HG03175 (cell line): ENCODE results near the gene PON3.
"Not testable (repeated sequence)": the region's sequence is repeated elsewhere in the genome, so short reads cannot be mapped to it uniquely, and the experiment has no call there.

Experiments
- ATAC-seq: cut with Tn5 transposase; IDR thresholded peaks from one replicate; pipeline ENCODE4 v1.9.1; 2021; ENCODE audit warnings: mild to moderate bottlenecking, moderate library complexity; ENCODE audit not compliant: unreplicated experiment

Gene PON3

DNA sequence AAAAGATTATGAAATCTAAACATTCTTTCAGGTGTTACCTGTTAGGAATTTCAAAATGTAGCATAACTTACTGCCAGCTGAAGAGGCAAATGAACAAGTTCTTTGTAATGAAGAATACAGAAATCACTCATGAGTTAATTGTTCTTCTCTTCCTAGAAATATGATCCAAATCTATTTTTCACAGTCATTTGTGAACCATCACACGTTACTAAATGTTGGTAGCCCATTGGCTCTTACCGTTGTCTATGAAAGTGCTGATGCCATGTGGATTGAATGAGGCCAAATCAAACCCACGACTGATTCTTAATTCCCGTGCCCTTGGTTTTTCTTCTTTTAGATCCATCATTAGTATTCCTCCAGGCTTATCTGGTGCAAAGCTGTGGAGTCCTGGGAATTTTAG lies 15.9 kb upstream of the PON3 start:
- ATAC-seq = no peak

GRCh38 chr7:95411666-95412065 lies 15.5 kb upstream of the PON3 start:
- no peak for ATAC-seq

DNA sequence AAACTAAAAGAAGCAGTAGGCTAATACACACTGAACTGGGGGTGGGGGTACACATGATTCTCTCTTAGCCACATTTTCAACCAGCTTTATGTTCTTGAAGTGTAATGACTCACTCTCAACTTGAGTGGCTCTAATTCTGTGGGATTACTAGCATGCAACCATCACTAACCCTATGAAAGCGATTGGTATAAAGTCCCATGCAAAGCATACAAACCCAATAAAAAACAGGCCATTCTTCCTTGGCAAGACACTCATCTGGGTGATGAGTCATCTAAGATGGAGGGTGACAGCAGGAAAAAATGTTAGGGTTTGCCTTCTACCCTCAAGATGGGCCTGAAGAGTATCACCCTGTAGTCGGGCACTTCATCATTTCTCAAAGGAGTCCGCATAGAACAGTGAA lies 14.9 kb upstream of the PON3 start:
- no peak for ATAC-seq

DNA sequence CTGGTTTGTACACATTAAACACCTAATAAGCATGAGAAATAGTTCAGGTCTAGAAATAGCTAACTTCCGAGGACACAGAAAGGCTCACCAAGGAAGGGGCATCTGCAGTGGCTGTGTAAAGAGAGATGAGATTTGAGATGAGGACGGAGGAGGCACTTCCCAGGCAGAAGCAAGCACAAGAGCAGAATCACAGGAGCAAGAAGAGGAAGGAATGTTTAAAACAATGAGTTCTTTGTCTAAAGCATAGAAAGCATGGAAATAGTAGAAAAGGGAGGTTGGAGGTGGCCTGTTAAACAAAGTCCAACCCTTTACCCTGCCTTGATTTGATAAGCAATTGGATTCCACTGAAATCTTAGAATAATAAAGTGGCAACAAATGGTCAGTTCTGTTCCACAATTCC lies 11.6 kb upstream of the PON3 start:
- no peak for ATAC-seq

DNA sequence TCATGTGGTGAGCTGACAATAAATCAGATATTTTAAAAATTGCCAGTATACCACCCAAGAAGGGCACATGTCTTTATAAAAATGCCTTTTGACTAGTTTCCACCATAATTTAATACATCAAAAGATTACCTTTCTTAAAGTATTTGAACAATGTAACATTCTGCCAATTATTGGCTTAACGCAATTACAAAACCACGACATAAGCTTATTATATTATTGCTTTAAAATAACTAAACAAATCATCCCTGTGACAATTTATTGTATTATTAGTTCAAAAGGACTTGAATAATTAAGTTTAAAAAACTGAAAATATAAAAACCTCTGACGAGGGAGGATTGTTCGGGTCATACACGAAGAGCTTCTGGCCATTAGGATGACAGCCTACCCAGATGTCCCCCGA lies 9.6 kb upstream of the PON3 start:
- ATAC-seq = no peak

- ATAC-seq = no peak
Measured at GRCh38 chr7:95405208-95405607, 9.0 kb upstream of the PON3 start.

DNA sequence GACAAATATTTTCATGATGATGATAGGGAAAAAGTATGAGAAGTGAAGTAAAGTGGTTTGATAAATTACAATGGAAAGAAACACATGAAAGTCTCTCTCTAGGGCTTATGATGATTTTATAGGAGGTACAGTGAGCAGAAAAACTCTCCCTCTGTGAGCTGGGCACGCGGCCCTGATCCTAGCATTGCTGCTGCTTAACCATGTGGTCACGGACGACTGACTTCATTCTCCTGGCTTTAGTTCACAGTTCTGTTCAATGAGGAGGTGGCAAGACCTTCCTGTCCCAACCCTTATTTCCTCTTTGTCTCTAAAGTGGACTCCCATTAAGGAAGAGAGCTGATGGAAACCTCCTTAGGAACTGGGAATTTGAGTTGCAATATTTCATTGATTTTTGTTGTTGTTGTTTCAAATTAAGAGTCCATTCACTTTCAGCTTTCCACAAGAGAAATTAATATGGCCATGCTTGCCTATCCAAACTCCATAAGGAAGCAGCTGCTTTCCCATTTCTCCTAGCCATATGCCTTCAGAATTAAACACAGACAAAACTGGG lies 8.2 kb upstream of the PON3 start:
- no peak for ATAC-seq

DNA sequence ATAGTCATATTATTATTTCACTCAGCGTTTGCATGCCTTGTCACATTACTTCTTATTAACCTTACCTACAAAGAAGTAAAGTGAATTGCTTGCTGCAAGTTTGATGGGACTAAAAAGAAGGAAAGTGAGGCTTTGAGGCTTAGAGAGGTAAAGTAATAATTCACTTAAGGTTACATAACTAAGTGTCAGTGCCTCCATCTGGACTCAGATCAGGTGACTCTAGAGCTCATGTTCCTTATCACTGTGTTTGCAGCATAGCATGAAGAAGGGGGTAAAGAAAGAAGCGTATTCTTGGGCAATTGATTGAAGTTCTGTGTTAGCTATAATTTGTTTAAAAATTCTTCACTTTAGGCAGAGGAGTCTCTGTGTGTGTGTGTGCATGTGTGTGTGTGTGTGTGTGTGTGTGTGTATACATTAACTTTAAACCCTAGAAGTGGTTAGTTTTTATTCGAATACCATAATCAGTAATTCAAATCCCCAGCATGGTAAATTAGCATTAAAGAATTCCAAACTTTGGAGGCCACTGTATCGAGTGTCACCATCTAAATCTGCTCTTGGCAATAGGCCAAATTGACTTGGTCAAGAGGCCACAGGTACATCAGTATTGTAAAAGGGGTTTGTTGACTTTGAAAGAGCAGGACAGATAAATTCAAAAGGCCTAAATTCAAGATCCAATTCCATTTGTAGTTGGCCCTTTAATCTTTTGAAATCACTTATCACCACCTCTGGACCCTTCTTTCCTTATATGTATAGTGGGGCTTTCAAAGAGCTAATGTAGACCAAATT lies 2.2 kb upstream of the PON3 start:
- no peak for ATAC-seq

DNA sequence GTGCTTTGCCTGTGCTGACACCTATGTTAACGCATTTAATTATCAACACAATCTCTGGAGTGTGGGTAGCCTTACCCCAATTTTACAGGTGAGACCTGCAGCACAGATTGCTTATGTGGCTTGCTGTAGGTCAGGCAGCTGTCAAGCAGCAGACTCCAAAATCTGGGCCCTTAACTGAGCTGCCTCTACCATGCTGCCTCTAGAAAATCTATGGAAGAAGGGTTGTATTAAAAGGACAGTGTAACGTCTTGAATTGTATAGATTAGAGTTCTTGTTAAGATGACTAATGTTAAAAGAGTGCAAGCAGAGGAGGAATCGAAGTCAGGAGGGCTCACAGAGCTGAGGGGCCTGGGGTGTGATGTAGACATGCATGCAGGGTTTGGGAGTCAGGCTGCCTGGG lies 1.2 kb upstream of the PON3 start:
- ATAC-seq = no peak

DNA sequence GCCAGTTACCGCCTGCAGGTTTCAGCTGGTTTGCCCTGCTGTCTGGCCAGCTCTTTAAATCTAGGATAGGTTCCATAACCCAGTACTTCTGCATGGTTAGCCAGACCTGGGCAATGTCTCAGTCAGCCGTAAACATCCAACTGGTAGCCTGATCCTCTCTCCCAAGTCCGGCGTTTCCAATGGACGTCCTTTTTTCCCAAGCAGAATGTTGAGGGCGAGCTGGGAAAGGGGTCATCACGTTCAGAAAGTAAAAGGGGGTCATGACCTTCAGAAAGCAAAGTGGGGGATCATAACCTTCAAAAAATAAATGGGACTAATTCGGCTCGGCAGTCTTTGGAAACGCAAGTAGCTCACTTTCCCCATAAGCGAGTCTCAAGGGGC lies 430 bp downstream of the PON3 start:
- no peak for ATAC-seq

DNA sequence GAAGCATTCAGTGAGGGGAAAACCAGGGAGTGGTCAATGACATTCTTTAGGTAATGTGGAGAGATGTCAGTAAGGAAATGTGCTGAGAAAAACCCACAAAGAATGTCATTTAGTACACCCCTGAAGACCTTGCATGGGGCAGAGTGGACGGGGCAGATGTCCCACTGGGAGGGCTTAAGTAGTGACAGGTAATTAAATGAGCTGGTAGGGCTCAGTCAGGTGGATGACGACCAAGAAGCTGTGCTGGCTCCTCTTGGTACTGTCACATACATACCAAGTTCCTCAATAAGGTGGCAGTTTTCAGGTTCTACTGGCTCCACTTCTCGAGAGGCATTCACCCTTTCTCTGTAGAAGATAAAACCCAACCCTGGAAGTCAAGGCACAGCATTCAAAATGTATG lies 1.8 kb downstream of the PON3 start:
- no peak for ATAC-seq

- ATAC-seq = no peak
Measured at GRCh38 chr7:95391761-95392160, 4.4 kb downstream of the PON3 start.

DNA sequence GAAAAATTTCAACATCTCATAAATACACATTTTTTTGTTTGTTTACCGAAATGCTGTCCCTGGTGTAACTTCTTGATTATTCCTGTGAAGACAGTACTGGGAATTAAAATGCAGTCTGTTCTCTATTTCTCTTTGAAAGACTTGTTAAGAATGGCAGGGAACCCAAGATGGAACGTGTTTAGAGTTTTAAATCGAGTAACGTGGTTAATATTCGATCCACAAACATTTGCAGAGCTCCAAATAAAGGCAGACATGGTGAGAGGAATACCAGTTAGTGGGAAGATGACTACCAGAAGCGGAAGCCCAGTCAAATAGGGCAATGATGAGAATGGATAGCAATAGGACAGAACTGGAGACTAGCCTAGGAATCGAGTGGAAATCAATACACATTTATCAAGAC lies 6.7 kb downstream of the PON3 start:
- no peak for ATAC-seq

- ATAC-seq = not testable (repeated sequence)
Measured at GRCh38 chr7:95379457-95379856, 16.7 kb downstream of the PON3 start.

DNA sequence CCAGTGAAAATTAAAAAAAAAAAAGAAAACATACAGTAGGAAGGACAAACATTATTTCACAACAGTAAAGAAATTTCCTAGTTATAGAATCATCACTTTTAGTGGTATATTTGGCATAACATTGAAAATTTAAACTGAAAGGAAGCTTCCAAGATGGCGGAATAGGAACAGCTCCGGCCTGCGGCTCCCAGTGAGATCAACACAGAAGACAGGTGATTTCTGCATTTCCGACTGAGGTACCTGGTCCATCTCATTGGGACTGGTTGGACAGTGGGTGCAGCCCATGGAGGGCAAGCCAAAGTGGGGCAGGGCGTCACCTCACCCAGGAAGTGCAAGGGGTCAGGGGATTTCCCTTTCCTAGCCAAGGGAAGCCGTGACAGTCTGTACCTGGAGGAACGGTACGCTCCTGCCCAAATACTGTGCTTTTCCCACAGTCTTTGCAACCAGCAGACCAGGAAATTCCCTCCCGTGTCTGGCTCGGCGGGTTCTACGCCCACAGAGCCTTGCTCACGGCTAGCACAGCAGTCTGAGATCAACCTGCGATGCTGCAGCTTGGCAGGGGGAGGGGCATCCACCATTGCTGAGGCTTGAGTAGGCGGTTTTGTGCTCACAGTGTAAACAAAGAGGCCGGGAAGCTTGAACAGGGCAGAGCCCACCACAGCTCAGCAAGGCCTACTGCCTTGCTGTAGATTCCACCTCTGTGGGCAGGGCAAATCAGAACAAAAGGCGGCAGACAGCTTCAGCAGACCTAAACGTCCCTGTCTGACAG lies 19.4 kb downstream of the PON3 start:
- no peak for ATAC-seq

GRCh38 chr7:95375591-95376257 lies 20.5 kb downstream of the PON3 start:
- no peak for ATAC-seq

GRCh38 chr7:95373323-95373722 lies 22.9 kb downstream of the PON3 start:
- no peak for ATAC-seq

- no peak for ATAC-seq
Measured at GRCh38 chr7:95368235-95368634, 27.9 kb downstream of the PON3 start.

GRCh38 chr7:95367606-95368005 lies 28.6 kb downstream of the PON3 start:
- ATAC-seq = no peak

DNA sequence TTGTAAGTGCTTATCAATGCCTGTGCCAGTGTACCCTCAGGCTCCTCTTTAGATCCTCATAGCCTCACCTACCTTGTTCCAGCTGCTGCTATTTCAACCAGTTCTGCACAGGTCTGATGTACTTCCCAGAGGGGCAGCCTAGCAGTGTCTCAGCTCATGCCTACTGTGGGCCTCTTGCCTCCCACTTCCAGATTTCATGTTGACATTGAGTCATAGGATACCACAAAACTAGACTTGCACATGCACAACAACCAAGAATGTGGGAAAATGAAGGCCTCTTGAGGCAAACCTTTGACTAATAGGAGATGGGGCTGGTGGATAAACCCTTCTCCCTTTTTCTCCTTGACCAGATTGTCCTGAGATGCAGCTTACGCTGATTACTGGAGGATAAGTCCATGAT lies 31.0 kb downstream of the PON3 start:
- ATAC-seq = no peak

DNA sequence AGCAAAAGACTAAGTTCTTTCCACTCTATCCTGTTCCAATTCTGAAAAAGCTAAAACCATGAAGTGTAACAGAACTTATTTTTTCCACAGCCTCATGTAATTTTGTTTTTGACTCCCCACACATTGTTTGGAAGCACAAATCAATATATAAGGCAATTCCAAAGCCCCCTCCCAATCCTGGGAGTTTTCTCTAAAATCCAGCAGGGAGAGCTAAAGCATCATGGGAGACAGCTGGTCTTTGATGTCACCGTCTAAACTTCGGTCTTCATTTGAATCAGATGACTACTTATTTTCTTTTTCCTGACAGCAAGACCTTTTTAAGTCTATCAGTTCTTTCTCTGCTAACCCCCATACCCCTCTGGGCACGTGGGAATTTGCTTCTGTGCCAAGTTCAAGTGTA lies 38.6 kb downstream of the PON3 start:
- no peak for ATAC-seq
